OCI-LY7 (cell line): Measurements from ENCODE around the gene HLA-A. TPM values are rescaled to one million over a fixed set of nuclear protein-coding genes. Genes with fewer than 3 reads are reported as not detected.

Experiments used
- BruUV-seq: library from RNA; stranded (reverse); fragments of 400-500 nt; replicated peaks from 2 replicates; lab custom pipeline; 2021; lab: Mats Ljungman, UMichigan
- CTCF ChIA-PET: fragments of 300-600 bp; sonication (Branson Sonifier 250); formaldehyde crosslinking; loops from one replicate; lab custom pipeline; 2022; ENCODE audit warnings: antibody characterized with exemption; ENCODE audit not compliant: unreplicated experiment; lab: Charles Lee
- POLR2A ChIA-PET: fragments of 300-600 bp; sonication (Branson Sonifier 250); formaldehyde crosslinking; loops from one replicate; lab custom pipeline; 2022; ENCODE audit warnings: antibody characterized with exemption; lab: Charles Lee
- DNase-seq: peaks from one replicate; pipeline ENCODE4 v3.0.0-alpha.2; 2015; ENCODE audit warnings: low spot score
- H2AFZ ChIP-seq: fragments of 200-600 bp; sonication (generic), shearing (Covaris generic); 2 replicates; pipeline ENCODE4 v1.6.1; 2014; ENCODE audit warnings: mild to moderate bottlenecking, antibody characterized with exemption, low read length, moderate library complexity
- H3K27ac ChIP-seq: fragments of 200-600 bp; sonication (generic); 2 replicates; pipeline ENCODE4 v1.5.1; 2014; ENCODE audit warnings: mixed run types, low read depth, mild to moderate bottlenecking, moderate library complexity, low read length, inconsistent platforms; ENCODE audit not compliant: poor library complexity, severe bottlenecking
- H3K36me3 ChIP-seq: fragments of 200-600 bp; sonication (generic); 2 replicates; pipeline ENCODE4 v1.6.1; 2014; ENCODE audit warnings: mild to moderate bottlenecking, antibody characterized with exemption, low read length, moderate library complexity, mixed read lengths; ENCODE audit not compliant: insufficient read depth
- H3K4me1 ChIP-seq: fragments of 200-600 bp; sonication (generic); 2 replicates; pipeline ENCODE4 v1.5.1; 2014; ENCODE audit warnings: mild to moderate bottlenecking, low read length; ENCODE audit not compliant: insufficient read depth, poor library complexity, severe bottlenecking
- H3K4me2 ChIP-seq: fragments of 200-600 bp; sonication (generic); 2 replicates; pipeline ENCODE4 v1.6.1; 2014; ENCODE audit warnings: mild to moderate bottlenecking, low read length
- H3K4me3 ChIP-seq: fragments of 200-600 bp; sonication (generic); 2 replicates; pipeline ENCODE4 v1.5.1; 2014; ENCODE audit warnings: mild to moderate bottlenecking, low read depth, low read length; ENCODE audit not compliant: poor library complexity, severe bottlenecking
- H3K79me2 ChIP-seq: fragments of 200-600 bp; sonication (generic); 2 replicates; pipeline ENCODE4 v1.6.1; 2016; ENCODE audit warnings: low read depth, mild to moderate bottlenecking, low read length, moderate library complexity, mixed read lengths; ENCODE audit not compliant: insufficient read depth
- H3K9me2 ChIP-seq: fragments of 200-600 bp; sonication (generic); 2 replicates; pipeline ENCODE4 v1.6.1; 2016; ENCODE audit warnings: mild to moderate bottlenecking, low read length, mixed read lengths; ENCODE audit not compliant: insufficient read depth
- H3K9me3 ChIP-seq: fragments of 200-600 bp; sonication (generic); 2 replicates; pipeline ENCODE4 v1.6.1; 2014; ENCODE audit warnings: mild to moderate bottlenecking, mixed run types, low read length, mixed read lengths
- H4K20me1 ChIP-seq: fragments of 200-600 bp; sonication (generic); 2 replicates; pipeline ENCODE4 v1.6.1; 2014; ENCODE audit warnings: mild to moderate bottlenecking, antibody characterized with exemption, low read length, moderate library complexity, mixed read lengths; ENCODE audit not compliant: insufficient read depth
- EZH2phosphoT487 ChIP-seq: fragments of 200-600 bp; sonication (generic); IDR thresholded peaks from 2 replicates; pipeline ENCODE4 v1.6.1; 2018; ENCODE audit warnings: low read depth, borderline replicate concordance, mild to moderate bottlenecking, mixed run types, antibody characterized with exemption, low read length, moderate library complexity, mixed read lengths
- intact Hi-C: fragments of 100-400 bp; cut with micrococcal nuclease; formaldehyde crosslinking; loops from one replicate; pipeline ENCODE4 v1.10.0; 2022; ENCODE audit not compliant: unreplicated experiment
- total RNA-seq, 2 experiments: library from RNA; depleted of rRNA in 1 of 2; stranded (reverse); fragments of >200 nt in 1 of 2; shearing (Covaris generic) in 1 of 2; gene quantifications; 2 replicates each; pipeline ENCODE4 v1.2.3, GENCODE V29; 2014 to 2022
- TF ChIP-seq, protein P1 (sequence below): fragments of 200-600 bp; sonication (generic); conservative IDR thresholded peaks from 2 replicates; pipeline ENCODE4 v1.5.1; 2014; ENCODE audit warnings: mild to moderate bottlenecking, antibody characterized with exemption, low read length, moderate library complexity, mixed read lengths

HLA-A gene
- total RNA-seq, 2 experiments from 2014 or later, result 393 to 672 TPM

DNA sequence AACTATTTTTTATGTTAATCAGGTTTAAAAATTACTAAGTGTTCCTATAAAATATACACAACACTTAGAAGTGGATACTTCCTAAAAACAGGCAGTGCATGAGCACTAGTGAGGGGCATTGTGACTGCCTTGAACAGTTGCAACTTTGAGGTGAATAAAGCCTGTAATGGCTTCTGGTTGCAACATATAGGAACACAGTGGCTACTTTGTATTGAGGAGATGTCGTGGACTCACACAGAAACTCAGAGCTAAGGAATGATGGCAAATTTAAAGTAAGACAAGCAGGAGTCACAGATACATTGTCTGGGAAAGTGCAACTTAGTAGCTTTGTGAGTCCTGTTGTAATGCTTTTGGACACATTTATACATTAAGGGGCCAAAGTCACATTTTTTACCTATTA lies 861 bp upstream of the HLA-A start:
- peaks cover 4% of the 10 kb centered on the region; the same call in 1 of the 2 replicates for H3K9me3 ChIP-seq
- TSS peak; percentile 87 for BruUV-seq
- intact Hi-C loops, result no loop called here

DNA sequence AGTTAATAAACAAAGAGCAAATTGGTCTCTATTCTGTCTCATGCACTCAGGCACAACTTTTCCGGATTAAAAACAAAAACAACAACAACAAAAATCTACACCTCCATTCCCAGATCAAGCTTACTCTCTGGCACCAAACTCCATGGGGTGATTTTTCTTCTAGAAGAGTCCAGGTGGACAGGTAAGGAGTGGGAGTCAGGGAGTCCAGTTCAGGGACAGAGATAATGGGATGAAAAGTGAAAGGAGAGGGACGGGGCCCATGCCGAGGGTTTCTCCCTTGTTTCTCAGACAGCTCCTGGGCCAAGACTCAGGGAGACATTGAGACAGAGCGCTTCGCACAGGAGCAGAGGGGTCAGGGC lies 437 bp upstream of the HLA-A start:
- Histone ChIP-seq H3K36me3 (peaks cover 43% of the 10 kb centered on the region), H3K4me3 (peak overlapping the region; percentile 86), H3K4me1 (peaks cover 32% of the 10 kb centered on the region), H3K4me2 (peak overlapping the region; percentile 95), H4K20me1 (0 out of 2 replicates have a peak, but pooled peaks cover 6% of the 10 kb centered on the region), H3K27ac (peak overlapping the region; percentile 54), H3K79me2 (peaks cover 19% of the 10 kb centered on the region; the same call in 1 of the 2 replicates), H2AFZ (peak overlapping the region; percentile 91), H3K9me2 (no peaks in the 10 kb centered on the region), H3K9me3 (peaks cover 4% of the 10 kb centered on the region; the same call in 1 of the 2 replicates)
- POLR2A ChIA-PET, result interaction anchor here (0.5 to 1.3 kb wide), 3 partner anchors 23 to 591 kb away, joined by 4 to 7 read pairs (median 6); no protein-coding TSS in a partner anchor
- CTCF ChIA-PET, result no interaction called here
- no peak for DNase-seq
- TF ChIP-seq EZH2phosphoT487, result no peak
- TF ChIP-seq, protein P1, sequence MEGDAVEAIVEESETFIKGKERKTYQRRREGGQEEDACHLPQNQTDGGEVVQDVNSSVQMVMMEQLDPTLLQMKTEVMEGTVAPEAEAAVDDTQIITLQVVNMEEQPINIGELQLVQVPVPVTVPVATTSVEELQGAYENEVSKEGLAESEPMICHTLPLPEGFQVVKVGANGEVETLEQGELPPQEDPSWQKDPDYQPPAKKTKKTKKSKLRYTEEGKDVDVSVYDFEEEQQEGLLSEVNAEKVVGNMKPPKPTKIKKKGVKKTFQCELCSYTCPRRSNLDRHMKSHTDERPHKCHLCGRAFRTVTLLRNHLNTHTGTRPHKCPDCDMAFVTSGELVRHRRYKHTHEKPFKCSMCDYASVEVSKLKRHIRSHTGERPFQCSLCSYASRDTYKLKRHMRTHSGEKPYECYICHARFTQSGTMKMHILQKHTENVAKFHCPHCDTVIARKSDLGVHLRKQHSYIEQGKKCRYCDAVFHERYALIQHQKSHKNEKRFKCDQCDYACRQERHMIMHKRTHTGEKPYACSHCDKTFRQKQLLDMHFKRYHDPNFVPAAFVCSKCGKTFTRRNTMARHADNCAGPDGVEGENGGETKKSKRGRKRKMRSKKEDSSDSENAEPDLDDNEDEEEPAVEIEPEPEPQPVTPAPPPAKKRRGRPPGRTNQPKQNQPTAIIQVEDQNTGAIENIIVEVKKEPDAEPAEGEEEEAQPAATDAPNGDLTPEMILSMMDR, result no peak
- intact Hi-C loops, result loop anchor here (1.0 kb wide), 1 partner anchor 23 kb away; no protein-coding TSS in a partner anchor
- BruUV-seq, result no TSS peak

More for the DNA sequence above, 861 bp upstream of the HLA-A start:
- Histone ChIP-seq H2AFZ (peak overlapping the region; percentile 91), H3K4me2 (peak overlapping the region; percentile 95), H3K9me2 (no peaks in the 10 kb centered on the region), H3K36me3 (peaks cover 39% of the 10 kb centered on the region), H3K27ac (peak overlapping the region; percentile 54), H3K4me3 (peak overlapping the region; percentile 86), H4K20me1 (0 out of 2 replicates have a peak, but pooled peaks cover 6% of the 10 kb centered on the region), H3K79me2 (peaks cover 19% of the 10 kb centered on the region; the same call in 1 of the 2 replicates), H3K4me1 (peaks cover 32% of the 10 kb centered on the region)
- TF ChIP-seq, protein P1, result no peak
- TF ChIP-seq EZH2phosphoT487, result no peak
- ChIA-PET CTCF (no interaction called here), POLR2A (interaction anchor here (0.5 to 1.3 kb wide), 3 partner anchors 23 to 591 kb away, joined by 4 to 7 read pairs (median 6); no protein-coding TSS in a partner anchor)
- DNase-seq, result peak; percentile 38
